HG03565 (cell line): ENCODE results near the gene PPP1R1A.

Source experiments
- ATAC-seq: cut with Tn5 transposase; IDR thresholded peaks from one replicate; pipeline ENCODE4 v1.9.1; 2021; ENCODE audit warnings: mild to moderate bottlenecking, moderate library complexity; ENCODE audit not compliant: unreplicated experiment

PPP1R1A gene, protein sequence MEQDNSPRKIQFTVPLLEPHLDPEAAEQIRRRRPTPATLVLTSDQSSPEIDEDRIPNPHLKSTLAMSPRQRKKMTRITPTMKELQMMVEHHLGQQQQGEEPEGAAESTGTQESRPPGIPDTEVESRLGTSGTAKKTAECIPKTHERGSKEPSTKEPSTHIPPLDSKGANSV

DNA sequence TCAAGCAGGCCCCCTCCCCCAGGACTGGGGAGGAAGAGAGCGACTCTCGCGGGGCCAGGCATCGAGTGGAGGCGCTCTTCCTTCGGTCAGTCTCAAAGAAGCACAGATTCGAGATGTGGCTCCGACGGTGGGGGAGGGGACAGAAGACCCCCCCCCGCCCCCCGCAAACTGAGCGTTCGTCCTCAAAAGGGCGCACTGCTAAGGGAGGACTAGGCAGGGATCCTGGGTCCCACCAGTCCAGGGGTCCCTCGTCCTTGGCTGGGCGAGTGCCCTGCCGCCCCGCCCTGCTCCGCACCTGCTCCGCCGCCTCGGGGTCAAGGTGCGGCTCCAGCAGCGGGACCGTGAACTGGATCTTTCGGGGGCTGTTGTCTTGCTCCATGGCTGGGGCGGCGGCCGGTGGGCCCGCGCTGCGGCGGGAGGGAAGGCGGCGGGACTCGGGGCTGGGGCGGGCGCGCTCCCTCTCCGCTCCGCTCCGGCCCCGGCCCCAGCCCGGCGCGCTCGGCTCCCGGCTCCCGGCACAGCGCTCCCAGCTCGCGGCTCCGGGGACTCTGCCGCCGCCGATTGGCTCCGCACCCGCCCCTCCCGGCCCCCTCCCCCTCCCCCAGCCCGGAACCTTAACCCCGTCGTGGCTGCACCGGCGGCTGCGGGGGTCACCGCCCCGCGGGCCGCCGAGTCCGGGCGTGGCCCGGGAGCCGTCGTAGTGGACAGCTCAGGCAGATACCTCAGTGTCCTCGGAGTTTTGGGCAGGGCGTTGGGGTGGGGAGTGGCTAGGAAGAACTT, at the start of gene PPP1R1A:
Gene PPP1R1A (minus strand): TSS at position 550 of the 780 bp plus-strand sequence. CDS start 171 bp downstream, at position 379.
- ATAC-seq = no peak

DNA sequence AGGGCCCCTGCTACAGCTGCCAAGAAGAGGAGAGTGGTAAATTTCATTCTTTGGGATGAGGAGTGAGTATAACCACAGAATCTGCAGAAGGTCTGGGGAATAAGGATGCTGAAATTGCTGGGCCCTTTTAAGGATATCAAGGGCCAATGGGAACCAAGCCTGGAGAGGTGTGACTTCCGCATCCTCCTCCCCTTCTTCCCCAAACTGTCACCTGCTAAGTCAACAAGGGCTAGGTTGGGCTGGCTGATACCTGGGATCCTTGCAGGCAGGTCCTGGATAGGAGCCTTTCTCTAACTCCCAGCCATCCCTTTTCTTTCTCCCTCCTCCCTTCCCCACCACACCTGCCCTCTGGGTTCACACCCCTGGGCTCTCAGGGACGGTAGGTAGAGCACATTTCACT, 46.3 kb upstream of the PPP1R1A start, which contains the start of gene LACRT:
Gene LACRT (minus strand): TSS at position 101 of the 400 bp plus-strand sequence. CDS start 54 bp downstream, at position 47.
- ATAC-seq = no peak

DNA sequence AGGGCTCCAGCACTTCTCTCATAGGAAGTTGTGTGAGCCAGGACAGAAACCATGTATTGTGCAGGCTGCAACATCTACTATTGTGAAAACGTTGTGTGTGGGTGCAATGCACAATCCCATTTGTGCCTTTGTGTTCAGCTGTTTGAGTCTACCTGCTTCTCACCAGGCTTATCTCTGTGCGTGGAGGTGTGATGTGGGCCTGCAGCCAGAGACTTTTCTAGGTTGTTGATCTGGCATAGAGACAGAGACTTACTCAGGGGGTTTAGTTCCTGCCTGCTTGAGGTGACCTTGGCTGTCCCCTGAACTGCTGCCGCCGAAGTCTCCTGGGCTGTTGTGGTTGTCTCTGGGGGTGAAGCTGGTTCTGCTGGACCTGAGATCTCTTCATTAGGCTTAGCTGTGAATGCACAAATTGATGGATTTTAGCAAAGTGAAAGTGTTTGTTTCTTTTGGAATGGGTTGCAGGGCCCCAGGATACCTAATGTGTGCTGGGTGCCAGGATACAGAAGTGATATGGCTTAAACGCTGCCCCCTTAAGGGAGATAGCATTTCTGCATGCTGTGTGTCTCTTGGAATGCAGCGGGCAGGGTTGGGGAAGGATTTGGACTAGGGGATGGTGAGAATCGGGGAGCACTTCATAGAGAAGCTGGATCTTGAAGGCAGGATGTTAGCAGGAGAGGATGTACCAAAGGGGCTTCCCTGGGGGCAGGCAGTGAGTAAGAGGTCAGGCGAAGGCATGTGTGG, 43.7 kb upstream of the PPP1R1A start:
- ATAC-seq = no peak

DNA sequence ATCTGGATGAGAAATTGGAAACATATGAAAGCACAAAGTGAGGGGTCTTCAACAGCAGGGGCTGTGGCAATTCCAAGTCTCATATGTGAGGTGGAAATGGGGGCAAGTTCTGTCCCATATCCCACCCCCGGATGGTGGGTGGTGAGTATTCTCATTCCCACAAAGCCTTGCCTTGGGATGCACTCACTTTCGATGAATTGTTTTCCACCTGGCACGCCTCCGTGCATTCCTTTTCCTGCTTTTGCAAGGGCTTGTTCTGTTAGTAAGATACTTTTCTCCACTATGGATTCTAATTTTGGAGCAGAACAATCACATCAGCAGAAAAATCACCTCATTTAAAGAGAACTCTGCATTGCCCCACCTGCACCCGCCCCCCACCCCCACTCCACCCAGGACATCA, 43.1 kb upstream of the PPP1R1A start:
- ATAC-seq = no peak

DNA sequence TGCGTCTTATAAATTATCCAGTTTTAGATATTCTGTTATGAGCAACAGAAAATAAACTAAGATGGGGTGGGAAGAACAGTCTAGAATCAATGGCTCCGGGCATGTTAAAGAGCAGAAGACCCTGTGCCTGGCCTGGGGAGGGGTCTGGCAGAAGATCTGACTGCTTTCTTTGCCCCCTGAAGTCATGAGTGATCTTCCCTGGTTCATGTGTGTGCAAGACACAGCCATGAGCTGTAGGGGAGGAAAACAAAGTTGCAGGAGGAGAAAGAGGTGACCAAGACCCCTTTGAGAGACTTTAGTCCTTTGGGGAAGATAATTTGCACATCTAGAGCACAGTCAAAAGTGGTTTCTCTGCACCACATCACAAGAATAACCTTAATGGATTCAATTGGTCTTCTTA, 41.5 kb upstream of the PPP1R1A start:
- no peak for ATAC-seq

DNA sequence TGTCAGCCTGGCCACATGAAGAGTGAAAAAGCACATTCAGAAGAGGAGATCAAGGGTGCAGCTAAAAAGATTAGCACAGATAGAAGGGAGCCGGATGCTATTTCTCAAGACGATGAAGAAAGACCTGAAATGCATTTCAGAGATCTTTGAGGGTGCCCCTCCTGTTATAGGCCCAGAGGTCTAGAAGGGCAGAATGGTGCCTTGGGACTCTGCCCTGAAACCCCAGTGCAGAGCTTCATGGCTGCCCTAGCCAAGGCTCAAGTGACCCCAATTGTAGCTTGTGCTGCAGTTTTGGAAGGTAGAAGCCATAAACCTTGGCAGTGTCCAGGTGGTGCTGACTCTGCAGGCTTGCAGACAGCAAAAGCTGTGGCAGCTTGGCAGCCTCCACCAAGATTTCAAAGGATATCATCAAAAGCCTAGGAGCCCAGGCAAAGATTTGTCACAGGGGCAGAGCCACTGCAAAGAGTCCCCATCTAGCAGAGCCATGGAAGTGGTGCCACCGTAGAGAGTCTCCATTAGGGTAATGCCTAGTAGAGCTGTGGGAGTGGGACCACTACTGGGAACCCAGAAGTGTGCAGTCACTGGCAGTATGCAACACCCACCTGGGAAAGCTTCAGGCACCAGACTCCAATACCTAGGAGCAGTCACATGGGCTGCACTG, 39.9 kb upstream of the PPP1R1A start:
- no peak for ATAC-seq

DNA sequence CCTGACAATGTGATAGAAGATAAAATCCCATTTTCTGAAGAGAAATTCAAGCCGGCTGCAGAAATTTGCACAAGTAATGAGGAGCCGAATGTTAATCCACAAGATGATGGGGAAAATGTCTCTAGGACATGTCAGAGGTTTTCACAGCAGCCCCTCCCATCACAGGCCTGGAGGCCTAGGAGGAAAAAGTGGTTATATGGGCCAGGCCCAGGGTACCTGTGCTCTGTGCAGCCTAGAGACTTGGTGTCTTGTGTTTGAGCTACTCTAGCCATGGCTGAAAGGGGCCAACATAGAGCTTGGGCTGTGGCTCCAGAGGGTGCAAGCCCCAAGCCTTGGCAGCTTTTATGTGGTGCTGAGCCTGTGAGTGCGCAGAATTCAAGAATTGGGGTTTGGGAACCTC, 38.8 kb upstream of the PPP1R1A start:
- no peak for ATAC-seq

DNA sequence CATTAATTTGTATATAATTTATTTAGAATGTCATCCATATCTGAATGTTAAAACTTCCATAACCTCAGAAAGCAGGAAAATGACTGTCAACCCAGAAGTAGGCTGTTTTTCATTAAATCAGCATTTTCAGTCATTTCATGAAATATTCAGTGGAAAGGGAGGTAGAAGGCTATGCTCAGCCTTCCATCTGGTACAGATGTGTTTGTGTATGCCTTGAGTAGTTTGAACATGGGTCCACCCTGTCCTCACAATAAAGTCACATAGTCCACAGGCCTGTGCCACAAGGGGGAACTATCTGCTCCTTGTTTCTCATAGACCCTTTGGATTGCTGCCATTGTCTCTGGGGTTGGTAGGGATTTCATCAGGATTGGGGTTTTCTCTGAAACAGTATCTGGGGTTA, 37.1 kb upstream of the PPP1R1A start:
- ATAC-seq = no peak

DNA sequence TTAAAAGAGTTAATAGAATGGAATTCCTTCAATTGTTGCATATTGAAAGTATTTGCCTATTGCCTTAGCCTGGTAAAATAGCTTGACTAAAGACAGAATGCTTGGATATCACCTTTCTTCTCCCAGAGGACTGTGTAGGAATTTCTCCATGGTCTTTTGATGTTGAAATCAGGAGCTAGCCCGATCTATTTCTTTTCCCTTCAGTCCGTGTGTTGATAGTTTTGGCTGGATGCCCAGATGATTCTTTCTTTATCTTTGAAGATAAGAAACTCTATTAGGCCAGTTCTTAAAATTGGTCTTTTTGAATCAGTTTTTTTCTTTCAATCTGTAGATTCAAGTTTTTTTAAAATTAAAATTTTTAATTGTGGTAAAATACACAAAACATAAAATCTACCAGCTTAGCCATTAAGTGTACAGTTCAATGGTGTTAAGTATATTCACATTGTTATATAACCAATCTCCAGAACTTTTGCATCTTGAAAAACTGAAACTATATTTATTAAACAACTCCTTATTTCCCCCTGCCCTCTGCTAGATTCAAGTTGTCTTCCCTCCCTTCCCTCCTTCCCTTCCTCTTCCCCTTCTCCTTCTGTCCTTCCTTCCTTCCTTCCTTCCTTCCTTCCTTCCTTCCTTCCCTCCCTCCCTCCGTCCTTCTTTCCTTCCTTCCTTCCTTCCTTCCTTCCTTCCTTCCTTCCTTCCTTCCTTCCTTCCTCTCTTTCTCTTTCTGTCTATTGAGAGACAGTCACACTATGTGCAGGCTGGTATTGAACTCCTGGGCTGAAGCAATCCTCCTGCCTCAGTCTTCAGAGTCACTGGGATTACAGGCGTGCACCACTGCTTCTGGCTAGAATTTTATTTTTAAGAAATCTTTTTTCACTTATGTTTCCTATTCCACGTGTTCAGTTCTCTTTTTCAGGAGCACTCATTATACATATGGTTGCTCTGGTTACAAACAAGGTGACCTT, 36.1 kb upstream of the PPP1R1A start:
- ATAC-seq = no peak

DNA sequence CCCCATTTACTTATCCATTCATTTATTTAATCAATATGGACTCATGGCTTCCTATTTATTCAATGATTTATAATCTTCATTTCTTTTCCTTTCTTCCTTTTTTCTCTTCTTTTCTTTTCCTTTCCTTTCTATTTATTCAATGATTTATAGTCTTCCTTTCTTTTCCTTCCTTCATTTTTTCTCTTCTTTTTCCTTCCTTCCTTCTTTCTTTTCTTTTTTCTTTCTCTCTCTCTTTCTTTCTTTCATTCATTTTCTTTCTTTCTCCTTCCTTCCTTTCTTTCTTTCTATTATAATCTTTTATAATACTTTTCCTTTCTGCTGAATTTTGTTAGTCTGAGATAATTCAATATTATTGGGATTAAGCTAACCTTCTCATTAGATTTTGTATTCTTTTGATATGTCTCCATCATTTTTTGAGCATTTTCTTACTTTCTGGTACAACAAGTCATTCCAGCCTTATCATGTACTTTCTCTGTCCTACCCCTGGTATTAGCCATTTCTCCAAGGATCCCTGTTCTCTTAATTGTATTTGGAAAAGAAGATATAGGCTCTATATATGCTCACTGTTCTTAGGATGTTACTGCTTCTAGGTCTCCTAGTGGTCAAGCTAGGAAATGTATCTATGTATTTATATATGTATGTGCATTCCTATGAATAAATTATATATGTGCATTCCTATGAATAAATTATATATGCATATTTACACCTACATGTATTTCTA, 34.2 kb upstream of the PPP1R1A start:
- ATAC-seq = no peak

DNA sequence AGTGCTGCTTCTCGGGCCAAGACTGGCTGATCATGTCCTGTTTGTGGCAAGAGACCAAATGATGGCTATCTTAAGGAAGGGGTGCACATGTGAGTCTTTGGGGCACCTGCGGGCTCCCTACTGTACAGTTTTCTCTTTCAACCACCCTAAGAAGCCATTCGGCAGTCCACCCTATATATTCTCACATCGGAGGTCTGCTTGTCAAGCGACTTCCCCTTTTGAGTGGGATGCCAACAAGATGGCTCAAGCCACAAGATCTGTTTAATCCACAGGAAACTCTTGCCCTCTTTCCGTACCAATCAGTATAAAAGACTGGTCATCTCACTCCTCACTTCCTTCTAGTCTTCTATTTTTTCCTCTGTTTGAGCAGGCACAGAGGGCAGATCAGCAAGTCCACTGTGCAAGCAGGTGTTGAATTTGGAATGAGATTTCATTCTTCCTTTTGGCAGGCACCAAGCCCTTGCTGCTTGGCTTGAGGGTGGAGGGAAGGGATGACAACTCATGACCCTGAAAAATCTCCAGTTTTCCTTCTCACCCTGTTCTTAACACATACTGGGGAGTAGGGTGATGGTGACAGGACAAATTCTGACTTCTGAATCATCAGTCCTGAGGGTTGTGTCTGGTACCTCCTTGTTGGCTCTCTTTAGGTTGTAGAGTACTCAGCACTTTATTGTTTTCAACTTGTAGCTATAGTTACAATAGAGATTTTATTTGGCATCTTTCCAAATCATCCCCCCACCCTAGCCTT, 28.6 kb upstream of the PPP1R1A start:
- ATAC-seq = no peak

DNA sequence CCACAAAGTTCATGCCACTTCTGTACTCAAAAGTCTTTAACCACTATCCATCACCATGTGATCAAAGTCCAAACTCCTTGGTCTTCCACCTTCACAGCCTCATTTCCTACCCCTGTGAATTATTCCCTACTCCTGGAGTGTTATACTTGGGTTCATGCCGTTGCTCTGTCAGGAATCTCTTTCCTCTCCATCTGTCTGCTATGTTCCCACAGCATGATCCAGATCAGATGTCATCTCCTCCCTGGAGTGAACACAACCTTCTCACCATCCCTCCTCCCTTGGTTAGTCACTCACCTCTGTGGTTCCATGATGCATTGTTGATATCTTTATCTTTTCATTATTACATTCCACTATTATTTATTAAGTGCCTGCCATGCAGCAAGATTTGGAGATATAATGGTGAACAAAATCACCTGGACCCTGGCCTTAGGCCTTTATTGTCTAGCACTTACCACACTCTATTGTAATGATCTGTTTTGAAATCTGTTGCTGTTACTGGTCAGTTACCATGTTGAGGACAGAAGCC, 23.8 kb upstream of the PPP1R1A start:
- ATAC-seq = no peak

DNA sequence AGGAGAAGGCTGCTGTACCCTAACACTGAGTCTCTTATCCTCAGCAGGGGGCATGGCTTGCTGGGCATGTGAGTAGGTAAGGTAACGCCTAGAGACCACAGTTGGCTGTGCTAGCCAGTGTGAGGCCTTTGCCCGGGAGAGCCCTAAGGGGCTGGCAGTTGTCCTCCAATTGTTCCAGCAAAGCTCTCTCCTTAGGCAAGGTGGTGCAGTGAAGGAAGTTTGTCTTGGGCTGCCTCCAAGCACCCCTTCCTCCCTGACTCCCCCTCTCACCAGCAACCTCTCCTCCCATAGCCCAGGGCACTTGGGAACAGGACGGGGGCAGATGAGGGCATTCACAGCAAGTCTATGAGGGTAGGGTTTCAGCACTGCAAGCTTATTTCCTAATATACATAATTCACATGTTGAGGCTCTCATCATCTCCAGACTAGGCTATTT, 23.3 kb upstream of the PPP1R1A start:
- no peak for ATAC-seq

DNA sequence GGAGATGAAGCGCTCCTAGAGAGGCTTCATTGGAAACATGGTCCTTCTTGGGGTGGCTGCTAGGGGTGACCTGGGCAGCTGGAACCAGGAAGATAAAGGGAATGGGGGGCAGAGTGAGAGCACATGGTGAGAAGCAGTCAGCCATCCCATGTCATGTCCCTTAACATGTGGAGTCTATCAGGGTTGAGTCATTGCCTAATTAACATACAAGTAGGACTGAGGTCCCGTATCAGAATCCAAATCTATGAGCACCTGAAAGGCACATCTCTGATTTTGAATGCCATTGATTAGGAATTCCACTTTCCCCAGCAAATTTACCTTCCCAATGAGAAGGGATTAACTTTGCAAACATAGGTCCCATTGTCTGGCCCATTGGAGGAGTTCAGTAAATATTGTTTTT, 20.3 kb upstream of the PPP1R1A start:
- ATAC-seq = no peak

DNA sequence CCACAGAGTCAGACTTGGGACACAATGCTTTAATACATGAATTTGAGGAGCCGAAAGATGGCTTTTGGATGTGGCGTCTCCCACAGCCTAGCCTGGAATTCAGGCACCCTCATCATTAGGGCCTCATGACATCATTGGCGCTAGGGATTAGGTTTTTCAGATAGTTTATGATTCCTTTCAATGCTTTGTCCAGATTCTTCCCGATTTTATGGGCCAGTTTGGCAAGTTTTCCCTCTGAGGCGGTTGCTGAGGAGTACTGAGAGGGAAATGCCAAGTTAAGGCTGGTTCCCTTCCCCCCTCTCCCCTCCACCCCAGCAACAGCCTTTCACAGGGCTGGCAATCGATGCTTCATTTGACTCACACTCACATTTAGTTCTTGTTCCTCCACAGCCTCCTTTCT, 19.7 kb upstream of the PPP1R1A start:
- no peak for ATAC-seq

DNA sequence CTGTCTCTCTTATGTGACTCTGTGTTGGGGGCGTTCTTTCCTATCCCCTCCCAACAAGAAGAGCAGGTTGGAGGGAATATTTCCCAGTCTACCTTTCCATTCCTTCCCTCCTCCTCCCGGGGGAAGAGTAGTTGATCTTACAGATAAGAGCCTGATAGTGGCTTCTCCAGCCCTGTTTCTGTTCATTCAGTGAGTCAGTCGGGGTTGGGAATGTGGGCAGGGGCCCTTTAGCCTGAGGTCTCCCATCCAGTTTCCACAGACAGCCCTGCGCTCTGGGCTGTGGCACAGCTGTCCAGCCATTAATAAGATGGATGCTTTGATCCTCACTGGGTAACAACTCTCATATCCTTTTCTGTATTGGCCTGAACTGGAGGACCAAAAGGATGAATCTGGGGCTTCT, 18.1 kb upstream of the PPP1R1A start:
- no peak for ATAC-seq

DNA sequence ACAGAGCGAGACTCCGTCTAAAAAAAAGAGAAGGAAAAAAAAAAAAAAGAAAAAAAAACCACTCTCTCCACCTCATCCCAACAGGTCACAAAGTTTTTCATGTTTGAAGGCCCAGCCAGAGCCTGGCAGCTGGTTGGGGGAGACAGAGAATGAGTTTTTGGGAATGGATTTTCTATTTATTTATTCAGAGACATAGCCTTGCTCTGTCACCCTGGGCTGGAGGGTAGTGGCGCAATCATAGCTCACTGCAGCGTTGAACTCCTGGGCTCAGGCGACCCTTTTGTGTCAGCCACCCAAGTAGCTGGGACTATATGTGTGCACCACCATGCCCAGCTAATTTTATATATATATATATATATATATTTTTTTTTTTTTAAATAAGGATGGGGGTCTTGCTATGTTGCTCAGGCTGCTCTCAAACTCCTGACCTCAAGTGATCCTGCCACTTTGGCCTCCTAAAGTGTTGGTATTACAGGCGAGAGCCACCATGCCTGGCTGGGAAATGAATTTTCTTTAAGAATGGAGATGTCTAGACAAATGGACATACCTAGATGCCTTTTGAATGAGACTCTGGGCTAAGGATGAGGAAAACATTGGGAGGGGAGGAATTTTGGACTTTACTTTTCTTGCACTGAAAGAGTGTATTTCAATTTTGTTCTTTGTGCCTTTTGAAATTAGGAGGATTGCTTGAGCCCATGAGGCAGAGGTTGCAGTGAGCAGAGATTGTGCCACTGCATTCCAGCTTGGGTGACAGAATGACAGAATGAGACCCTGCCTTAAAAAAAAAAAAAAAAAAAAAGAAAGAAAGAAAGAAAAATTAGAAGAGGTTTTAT, 16.9 kb upstream of the PPP1R1A start:
- no peak for ATAC-seq

DNA sequence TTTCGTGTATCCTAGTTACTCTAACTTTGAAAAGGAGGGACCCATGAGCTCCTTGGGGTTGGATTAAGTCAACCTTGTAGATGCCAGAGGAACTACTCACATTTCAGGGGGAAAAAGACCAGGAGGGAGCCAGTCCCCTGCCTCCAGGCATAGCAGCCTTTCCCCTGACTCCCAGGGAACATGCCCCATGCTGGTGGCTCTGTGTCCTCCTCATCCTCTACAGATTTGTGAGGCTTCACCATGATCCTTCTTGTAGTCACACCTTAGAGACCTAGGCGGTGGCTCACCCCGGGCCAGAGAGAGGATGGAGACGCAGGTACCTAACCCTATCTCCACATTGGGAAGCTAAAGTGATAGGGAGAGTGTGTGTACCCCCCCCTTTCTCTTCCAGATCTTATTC, 16.0 kb upstream of the PPP1R1A start:
- no peak for ATAC-seq
